UCSD-AML1 (cell line): ENCODE results near the gene TRPM2.
"Not testable (repeated sequence)": the region's sequence is repeated elsewhere in the genome, so short reads cannot be mapped to it uniquely, and the experiment has no call there.

Experiments
- DNase-seq: peaks from one replicate; lab custom pipeline; 2025; ENCODE audit not compliant: unreplicated experiment; lab: John Stamatoyannopoulos, UW

TRPM2 gene

GRCh38 chr21:44333509-44334328, 19.7 kb upstream of the TRPM2 start:
- no peak for DNase-seq

- DNase-seq: no peak
Measured at GRCh38 chr21:44334329-44335030, 18.9 kb upstream of the TRPM2 start.

GRCh38 chr21:44335266-44336059, 18.0 kb upstream of the TRPM2 start:
- DNase-seq: no peak

- no peak for DNase-seq
Measured at GRCh38 chr21:44337449-44337848, 16.0 kb upstream of the TRPM2 start.

GRCh38 chr21:44337941-44338895, 15.2 kb upstream of the TRPM2 start:
- DNase-seq: peak; percentile 46

GRCh38 chr21:44338971-44339910, 14.2 kb upstream of the TRPM2 start, which contains the start of gene CFAP410:
TSS of gene CFAP410 (minus strand) at chr21:44339390. CDS start at chr21:44339194, 196 bp downstream.
- peak; percentile 96 for DNase-seq

GRCh38 chr21:44341726-44342458, 11.5 kb upstream of the TRPM2 start:
- DNase-seq: not testable (repeated sequence)

- DNase-seq: not testable (repeated sequence)
Measured at GRCh38 chr21:44342981-44343380, 10.4 kb upstream of the TRPM2 start.

- DNase-seq: no peak
Measured at GRCh38 chr21:44344541-44345183, 8.8 kb upstream of the TRPM2 start.

GRCh38 chr21:44345495-44345894, 7.9 kb upstream of the TRPM2 start:
- DNase-seq: no peak

- no peak for DNase-seq
Measured at GRCh38 chr21:44347911-44348451, 5.4 kb upstream of the TRPM2 start.

GRCh38 chr21:44348861-44349260, 4.6 kb upstream of the TRPM2 start:
- no peak for DNase-seq

- no peak for DNase-seq
Measured at GRCh38 chr21:44349416-44349846, 4.0 kb upstream of the TRPM2 start.

- no peak for DNase-seq
Measured at GRCh38 chr21:44349847-44350772, 3.3 kb upstream of the TRPM2 start.

- DNase-seq: no peak
Measured at GRCh38 chr21:44350773-44351481, 2.5 kb upstream of the TRPM2 start.
